Gastroesophageal sphincter (tissue), 4 donors: ENCODE results near the gene KCNK15. TPM values are rescaled to one million over a fixed set of nuclear protein-coding genes. Genes with fewer than 3 reads are reported as not detected.
A peak's percentile ranks its signal among the peaks of the same experiment; 100 is the strongest.

Experiments used
- ATAC-seq: fragments of 150-250 bp; one replicate; pipeline ENCODE4 v1.9.1; 2016; ENCODE audit warnings: mild to moderate bottlenecking, moderate library complexity
- H3K27ac ChIP-seq, 4 donors: fragments of 200-600 bp; sonication (generic) in 3 of 4; 1 replicate in 3 of 4; 2 replicates in 1 of 4; pipeline ENCODE4 v1.5.1; 2016 to 2019
- H3K27me3 ChIP-seq: fragments of 200-600 bp; sonication (generic); one replicate; pipeline ENCODE4 v1.5.1; 2019
- H3K36me3 ChIP-seq, 2 donors: fragments of 200-600 bp; sonication (generic); one replicate each; pipeline ENCODE4 v1.5.1; 2019; ENCODE audit warnings: control low read depth in 1 of 2
- H3K4me1 ChIP-seq, 3 donors: fragments of 200-600 bp; sonication (generic); 1 replicate in 2 of 3; 2 replicates in 1 of 3; pipeline ENCODE4 v1.5.1; 2016 to 2019; ENCODE audit warnings: control low read depth in 2 of 3
- H3K4me3 ChIP-seq, 2 donors: fragments of 200-600 bp; sonication (generic); one replicate each; pipeline ENCODE4 v1.5.1; 2019; ENCODE audit warnings: mild to moderate bottlenecking in 1 of 2, moderate library complexity in 1 of 2
- H3K9me3 ChIP-seq, 3 donors: fragments of 200-600 bp; sonication (generic); one replicate each; pipeline ENCODE4 v1.5.1; 2017 to 2019; ENCODE audit warnings: control low read depth in 2 of 3
- CTCF ChIP-seq, 4 experiments: fragments of 200-600 bp in 2 of 4; fragments of 450-650 bp in 2 of 4; sonication (generic) in 1 of 4; IDR thresholded peaks; one replicate each; pipeline ENCODE4 v1.5.1; 2017 to 2019; ENCODE audit warnings: antibody characterized with exemption in 4 of 4, mild to moderate bottlenecking in 2 of 4, moderate library complexity in 2 of 4
- EP300 ChIP-seq: sonication (generic); formaldehyde crosslinking; IDR thresholded peaks from one replicate; pipeline ENCODE4 v1.6.1; 2017; ENCODE audit warnings: antibody characterized with exemption, mild to moderate bottlenecking
- POLR2A ChIP-seq, 2 donors: fragments of 450-650 bp; IDR thresholded peaks; one replicate each; pipeline ENCODE4 v1.6.1; 2017; ENCODE audit warnings: antibody characterized with exemption in 2 of 2, mild to moderate bottlenecking in 2 of 2, moderate library complexity in 1 of 2
- POLR2AphosphoS5 ChIP-seq: sonication (generic); formaldehyde crosslinking; IDR thresholded peaks from one replicate; pipeline ENCODE4 v1.6.1; 2017; ENCODE audit warnings: antibody characterized with exemption
- WGBS, 2 donors: methylation state at CpG; one replicate each; pipeline ENCODE4 v1.1.5; 2018; ENCODE audit warnings: low coverage in 1 of 2; 5-methylcytosine and 5-hydroxymethylcytosine counted together
- total RNA-seq, 4 donors: library from RNA; depleted of rRNA; stranded (reverse); fragments of >200 nt; gene quantifications; one replicate each; pipeline ENCODE4 v1.1.0, GENCODE V29; 2016

KCNK15 gene
- total RNA-seq, 4 donors from 2014 or later, result 1.3 to 4.7 (median 2.8) TPM

DNA sequence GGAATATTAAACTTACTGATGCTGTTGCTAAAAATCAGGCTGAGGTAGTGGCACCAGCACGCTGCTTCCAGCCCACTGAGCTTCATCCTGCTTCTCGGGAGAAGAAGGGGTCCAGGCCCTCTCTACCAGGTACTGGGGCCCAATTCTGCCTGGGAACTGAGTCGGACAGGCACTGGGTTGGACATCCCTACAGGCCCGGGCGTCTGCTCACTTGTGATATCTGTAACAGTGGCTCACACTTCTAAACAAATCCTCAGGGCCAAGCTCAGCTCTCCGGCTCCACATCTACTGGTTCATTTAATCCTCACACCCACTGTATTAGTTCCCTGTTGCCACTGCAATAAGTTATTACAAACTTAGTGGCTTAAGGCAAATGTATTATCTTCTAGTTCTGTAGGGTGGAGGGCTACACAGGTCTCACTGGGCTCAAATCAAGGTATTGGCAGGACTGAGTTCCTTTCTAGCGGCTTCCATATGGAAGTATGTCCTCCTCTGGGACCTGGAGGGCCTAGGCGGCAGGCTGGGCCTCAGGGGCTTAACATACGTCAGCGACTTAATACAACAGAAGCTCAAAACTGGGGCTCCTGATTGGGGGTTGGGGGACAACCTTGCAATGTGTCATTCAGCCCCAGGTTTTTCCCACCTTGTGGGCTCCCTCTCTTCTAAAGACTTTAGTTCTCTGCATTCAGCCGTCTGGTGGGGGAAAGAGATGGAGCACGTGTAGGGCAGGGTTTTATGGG is 1.6 kb upstream of the KCNK15 start:
- Histone ChIP-seq H3K4me3 (no peak overlapping the region), H3K9me3 (no peaks in the 10 kb centered on the region), H3K27ac (peak overlapping the region in 2 of 4 donors; percentile 72 to 79), H3K27me3 (peaks cover 4% of the 10 kb centered on the region), H3K4me1 (peaks cover 0 to 69% (median 15%) of the 10 kb centered on the region in 3 donors), H3K36me3 (no peaks in the 10 kb centered on the region)
- WGBS, 2 donors, result 89 to 94% methylated on average over 3 to 4 of the region's 12 CpGs
- TF ChIP-seq CTCF (IDR thresholded peaks at IDR 0.05) (no peak), POLR2A (IDR thresholded peaks at IDR 0.05) (no peak), POLR2AphosphoS5 (no peak)
- no peak for ATAC-seq

GRCh38 chr20:44745122-44745597 is 505 bp upstream of the KCNK15 start:
- H3K9me3 ChIP-seq, result no peaks in the 10 kb centered on the region
- WGBS, 2 donors, result 33% methylated on average over 2 of the region's 5 CpGs; no CpG with 5 or more reads in 1 of the 2 donors
- H3K27me3 ChIP-seq, result peaks cover 13% of the 10 kb centered on the region
- TF ChIP-seq POLR2AphosphoS5, result no peak
- no peak for TF ChIP-seq CTCF (IDR thresholded peaks at IDR 0.05)
- no peak for TF ChIP-seq EP300
- peak overlapping the region; percentile 44 to 69 for H3K4me3 ChIP-seq
- ATAC-seq, result no peak
- H3K36me3 ChIP-seq, result peaks cover 0 to 4% of the 10 kb centered on the region in 2 donors
- peaks cover 0 to 64% (median 15%) of the 10 kb centered on the region in 3 donors for H3K4me1 ChIP-seq
- H3K27ac ChIP-seq, result peak overlapping the region in 3 of 4 donors; percentile 54 to 79 (median 72)

GRCh38 chr20:44746367-44747165 is 901 bp downstream of the KCNK15 start:
- no peak for TF ChIP-seq CTCF (IDR thresholded peaks at IDR 0.05)
- TF ChIP-seq POLR2AphosphoS5, result no peak
- no peak for TF ChIP-seq EP300
- no peak for TF ChIP-seq POLR2A (IDR thresholded peaks at IDR 0.05)
- Histone ChIP-seq H3K9me3 (no peaks in the 10 kb centered on the region), H3K27ac (peak overlapping the region in 3 of 4 donors; percentile 52 to 79 (median 72)), H3K27me3 (peaks cover 27% of the 10 kb centered on the region), H3K36me3 (peaks cover 0 to 5% of the 10 kb centered on the region in 2 donors), H3K4me3 (peak overlapping the region; percentile 44 to 69), H3K4me1 (peaks cover 0 to 68% (median 15%) of the 10 kb centered on the region in 3 donors)
- no peak for ATAC-seq
- 24 to 36% methylated on average over 6 to 9 of the region's 12 CpGs for WGBS, 2 donors

GRCh38 chr20:44747166-44748004 is 1.7 kb downstream of the KCNK15 start:
- H3K4me1 ChIP-seq, result peaks cover 0 to 60% (median 15%) of the 10 kb centered on the region in 3 donors
- H3K36me3 ChIP-seq, result peaks cover 0 to 5% of the 10 kb centered on the region in 2 donors
- H3K27me3 ChIP-seq, result peaks cover 36% of the 10 kb centered on the region
- 10 to 12% methylated on average over 3 to 5 of the region's 5 CpGs for WGBS, 2 donors
- no peak for TF ChIP-seq POLR2A (IDR thresholded peaks at IDR 0.05)
- peak in 3 of 4 experiments; percentile 72 to 79 (median 77) for TF ChIP-seq CTCF (IDR thresholded peaks at IDR 0.05)
- ATAC-seq, result peak; percentile 48
- peak overlapping the region in 1 of 2 donors; percentile 69 for H3K4me3 ChIP-seq
- peak overlapping the region in 1 of 4 donors; percentile 4 for H3K27ac ChIP-seq
- H3K9me3 ChIP-seq, result no peaks in the 10 kb centered on the region
